Parathyroid adenoma (tissue), 2 donors: ENCODE measurements around the gene SMNDC1.
A peak's percentile ranks its signal among the peaks of the same experiment; 100 is the strongest.

Experiments
- H2AFZ ChIP-seq: fragments of 300-600 bp; sonication (generic); one replicate; pipeline ENCODE4 v1.7.0; 2017; ENCODE audit warnings: antibody characterized with exemption, mild to moderate bottlenecking
- H3K27ac ChIP-seq: fragments of 300-600 bp; sonication (generic); one replicate; pipeline ENCODE4 v1.7.0; 2017
- H3K27me3 ChIP-seq: fragments of 300-600 bp; sonication (generic); one replicate; pipeline ENCODE4 v1.7.0; 2017; ENCODE audit warnings: low read length; ENCODE audit not compliant: control insufficient read depth, insufficient read depth
- H3K36me3 ChIP-seq: fragments of 300-600 bp; sonication (generic); one replicate; pipeline ENCODE4 v1.7.0; 2017; ENCODE audit warnings: low read length; ENCODE audit not compliant: control insufficient read depth, insufficient read depth
- H3K4me1 ChIP-seq: fragments of 300-600 bp; sonication (generic); one replicate; pipeline ENCODE4 v1.7.0; 2017; ENCODE audit warnings: control low read depth
- H3K4me2 ChIP-seq: fragments of 300-600 bp; sonication (generic); one replicate; pipeline ENCODE4 v1.7.0; 2017; ENCODE audit warnings: low read length
- H3K4me3 ChIP-seq: fragments of 300-600 bp; sonication (generic); one replicate; pipeline ENCODE4 v1.7.0; 2017; ENCODE audit warnings: low read depth, low read length
- H3K79me2 ChIP-seq: fragments of 300-600 bp; sonication (generic); one replicate; pipeline ENCODE4 v1.7.0; 2017; ENCODE audit warnings: control low read depth
- H3K9ac ChIP-seq: fragments of 300-600 bp; sonication (generic); one replicate; pipeline ENCODE4 v1.7.0; 2017; ENCODE audit warnings: mild to moderate bottlenecking
- H3K9me3 ChIP-seq: fragments of 300-600 bp; sonication (generic); one replicate; pipeline ENCODE4 v1.7.0; 2017; ENCODE audit warnings: low read length; ENCODE audit not compliant: control insufficient read depth
- CTCF ChIP-seq: fragments of 300-600 bp; sonication (generic); IDR thresholded peaks from one replicate; pipeline ENCODE4 v1.7.0; 2017; ENCODE audit warnings: antibody characterized with exemption, mild to moderate bottlenecking
- donor health status: primary hyperparathyroidism.

Gene SMNDC1

GRCh38 chr10:110304780-110305421, at the start of gene SMNDC1:
Gene SMNDC1 (minus strand): TSS chr10:110304920. CDS start chr10:110303587, 1,333 bp downstream.
- peaks cover 6% of the 10 kb centered on the region for H3K4me1 ChIP-seq

GRCh38 chr10:110354322-110354766, 49.6 kb upstream of the SMNDC1 start:
- Histone ChIP-seq H3K4me1 (peaks cover 18% of the 10 kb centered on the region), H3K79me2 (no peaks in the 10 kb centered on the region), H3K9me3 (no peaks in the 10 kb centered on the region), H3K4me2 (no peak overlapping the region), H3K27me3 (no peaks in the 10 kb centered on the region), H3K4me3 (no peak overlapping the region), H3K9ac (no peak overlapping the region), H3K27ac (no peak overlapping the region), H2AFZ (peak overlapping the region; percentile 38), H3K36me3 (no peaks in the 10 kb centered on the region)
- peak; percentile 44 for TF ChIP-seq CTCF

More at GRCh38 chr10:110304780-110305421, at the start of gene SMNDC1:
- Histone ChIP-seq H3K9ac (peak within 1 kb of the TSS; percentile 61), H3K79me2 (peaks cover 5% of the 10 kb centered on the region), H3K36me3 (no peaks in the 10 kb centered on the region), H3K27me3 (no peaks in the 10 kb centered on the region), H3K4me3 (peak within 1 kb of the TSS; percentile 64), H2AFZ (peak within 1 kb of the TSS; percentile 94), H3K27ac (peak within 1 kb of the TSS; percentile 83), H3K9me3 (no peaks in the 10 kb centered on the region), H3K4me2 (peak within 1 kb of the TSS; percentile 61)
- TF ChIP-seq CTCF: no peak

- H3K9me3 ChIP-seq: no peaks in the 10 kb centered on the region
- peaks cover 15% of the 10 kb centered on the region for H3K4me1 ChIP-seq
- no peaks in the 10 kb centered on the region for H3K36me3 ChIP-seq
- peak overlapping the region; percentile 44 for H2AFZ ChIP-seq
- H3K4me3 ChIP-seq: no peak overlapping the region
- H3K4me2 ChIP-seq: no peak overlapping the region
- no peak overlapping the region for H3K9ac ChIP-seq
- H3K79me2 ChIP-seq: no peaks in the 10 kb centered on the region
- no peaks in the 10 kb centered on the region for H3K27me3 ChIP-seq
- TF ChIP-seq CTCF: no peak
- H3K27ac ChIP-seq: no peak overlapping the region
These were observed 48.8 kb upstream of the SMNDC1 start for GRCh38 chr10:110353244-110354119.

GRCh38 chr10:110352930-110353243, 48.2 kb upstream of the SMNDC1 start:
- no peak for TF ChIP-seq CTCF
- Histone ChIP-seq H3K36me3 (no peaks in the 10 kb centered on the region), H3K4me1 (peaks cover 13% of the 10 kb centered on the region), H3K79me2 (no peaks in the 10 kb centered on the region), H3K4me3 (no peak overlapping the region), H3K27me3 (no peaks in the 10 kb centered on the region), H2AFZ (no peak overlapping the region), H3K4me2 (no peak overlapping the region), H3K9ac (no peak overlapping the region), H3K27ac (no peak overlapping the region), H3K9me3 (no peaks in the 10 kb centered on the region)
